ENCODE results near the gene OR4E1. TPM values are rescaled to one million over a fixed set of nuclear protein-coding genes. Genes with fewer than 3 reads are reported as not detected.

OR4E1 gene, protein sequence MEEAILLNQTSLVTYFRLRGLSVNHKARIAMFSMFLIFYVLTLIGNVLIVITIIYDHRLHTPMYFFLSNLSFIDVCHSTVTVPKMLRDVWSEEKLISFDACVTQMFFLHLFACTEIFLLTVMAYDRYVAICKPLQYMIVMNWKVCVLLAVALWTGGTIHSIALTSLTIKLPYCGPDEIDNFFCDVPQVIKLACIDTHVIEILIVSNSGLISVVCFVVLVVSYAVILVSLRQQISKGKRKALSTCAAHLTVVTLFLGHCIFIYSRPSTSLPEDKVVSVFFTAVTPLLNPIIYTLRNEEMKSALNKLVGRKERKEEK
- total RNA-seq = not detected
- under 1 TPM in 1 of 2 donors, not detected in 1; 0.22 TPM for polyA plus RNA-seq

DNA sequence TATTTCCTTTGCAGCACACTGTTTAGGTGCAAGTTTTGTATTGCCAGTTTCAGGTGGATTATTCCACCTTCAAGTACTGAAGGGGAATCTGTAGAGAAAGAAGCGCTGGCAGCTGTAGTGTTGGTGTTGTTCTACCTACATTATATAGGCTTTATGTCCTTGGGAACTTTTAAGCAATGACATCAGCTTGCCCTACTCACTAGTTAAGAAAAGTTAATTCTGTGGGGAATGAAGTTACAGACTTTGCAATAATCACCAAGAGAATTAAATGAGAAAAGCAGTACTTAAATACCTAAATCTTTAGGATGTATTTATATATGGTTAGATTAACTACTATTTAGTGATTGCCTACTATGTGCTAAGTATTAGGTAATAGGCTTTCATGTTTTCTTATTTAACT is at the start of gene OR4E1:
TSS of gene OR4E1 (minus strand) at position 101 of the 400 bp plus-strand sequence. CDS start 2,883 bp downstream, outside the sequence.
- POLR2A ChIA-PET (ENCODE audit: partially characterized antibody) = no interaction called here
- peaks cover 22 to 24% of the 10 kb centered on the region in 2 donors for H3K27me3 Mint-ChIP-seq
- intact Hi-C loops (cut with micrococcal nuclease) = no loop called here
- H3K4me3 Mint-ChIP-seq = no peak within 1 kb of the TSS
- H3K9me3 ChIP-seq (ENCODE audit: control insufficient read depth in 1 of 2, low read length in 2 of 2) = no peaks in the 10 kb centered on the region
- no peaks in the 10 kb centered on the region for H3K4me1 Mint-ChIP-seq
- no peaks in the 10 kb centered on the region for H3K4me1 ChIP-seq (ENCODE audit: insufficient read depth, low read length)
- no peak within 1 kb of the TSS for H3K27ac ChIP-seq (ENCODE audit: low read depth, low read length)
- no peaks in the 10 kb centered on the region for H3K36me3 Mint-ChIP-seq
- H3K27me3 ChIP-seq (ENCODE audit: insufficient read depth, low read length) = no peaks in the 10 kb centered on the region
- H3K36me3 ChIP-seq (ENCODE audit: insufficient read depth, low read length) = no peaks in the 10 kb centered on the region
- H3K27ac Mint-ChIP-seq = no peak within 1 kb of the TSS
- no peak within 1 kb of the TSS for H3K4me3 ChIP-seq (ENCODE audit: low read length in 2 of 2)
- peaks cover 0 to 26% (median 14%) of the 10 kb centered on the region in 8 donors for H3K9me3 Mint-ChIP-seq
- CTCF ChIA-PET (ENCODE audit: partially characterized antibody) = interaction anchor here (1.2 kb wide), 1 partner anchor 9 kb away, joined by 3 read pairs; no protein-coding TSS in a partner anchor
- DNase-seq = no peak

DNA sequence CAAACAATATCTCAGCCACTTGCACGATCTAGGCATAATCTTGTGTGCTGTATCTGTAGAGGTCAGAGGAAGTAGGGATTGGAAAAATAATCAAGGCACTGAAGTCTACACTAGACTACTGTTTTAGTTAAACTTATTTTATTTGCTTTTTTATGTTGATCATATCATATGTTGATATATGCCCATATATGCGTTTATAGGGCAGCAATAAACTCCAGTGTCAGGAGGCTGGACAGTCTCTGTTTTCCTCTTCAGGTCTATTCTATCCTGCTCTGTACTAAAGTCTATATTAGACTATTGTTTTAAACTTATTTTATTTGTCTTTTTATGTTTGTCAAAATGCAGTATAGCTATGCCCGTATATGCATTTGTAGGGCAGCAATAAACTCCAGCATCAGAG is 47.9 kb upstream of the OR4E1 start:
- H3K4me1 Mint-ChIP-seq = peaks cover 0 to 9% (median 0%) of the 10 kb centered on the region in 4 donors
- ChIA-PET POLR2A (ENCODE audit: partially characterized antibody) (interaction anchor here (1.1 to 1.2 kb wide), 2 partner anchors 9 to 821 kb away, joined by 3 read pairs; no protein-coding TSS in a partner anchor), CTCF (ENCODE audit: partially characterized antibody) (interaction anchor here (0.6 to 4.0 kb wide), 4 partner anchors 10 to 155 kb away, joined by 3 to 25 read pairs (median 4); no protein-coding TSS in a partner anchor)

DNA sequence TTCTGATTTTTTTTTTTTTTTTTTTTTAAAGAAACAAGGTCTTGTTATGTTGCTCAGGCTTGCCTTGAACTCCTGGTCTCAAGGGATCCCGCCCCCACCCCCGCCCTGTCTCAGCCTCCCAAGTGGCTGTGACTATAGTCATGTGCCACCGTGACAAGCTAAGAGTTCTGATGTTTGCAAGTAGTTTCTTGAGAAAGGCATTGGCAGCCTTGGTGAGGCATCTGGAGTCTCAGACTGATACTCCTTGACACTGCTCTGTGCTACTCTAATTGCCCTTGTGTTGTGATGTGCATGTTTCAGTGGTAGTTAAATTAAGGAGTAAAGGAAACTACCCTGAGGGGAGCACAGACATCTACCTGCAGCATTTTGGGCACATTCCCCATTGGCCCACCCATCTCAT is 46.2 kb upstream of the OR4E1 start:
- Mint-ChIP-seq H3K27me3 (peaks cover 18 to 34% of the 10 kb centered on the region in 2 donors), H3K36me3 (no peaks in the 10 kb centered on the region), H3K9me3 (peaks cover 0 to 3% (median 0%) of the 10 kb centered on the region in 8 donors), H3K4me1 (peaks cover 0 to 9% (median 0%) of the 10 kb centered on the region in 4 donors), H3K4me3 (peak overlapping the region in 1 of 8 donors; percentile 31), H3K27ac (no peak overlapping the region)
- intact Hi-C loops (cut with micrococcal nuclease) = no loop called here
- no peaks in the 10 kb centered on the region for H3K36me3 ChIP-seq (ENCODE audit: insufficient read depth, low read length)
- no peak overlapping the region for H3K27ac ChIP-seq (ENCODE audit: low read depth, low read length)
- H3K4me1 ChIP-seq (ENCODE audit: insufficient read depth, low read length) = no peaks in the 10 kb centered on the region
- H3K9me3 ChIP-seq (ENCODE audit: control insufficient read depth in 1 of 2, low read length in 2 of 2) = no peaks in the 10 kb centered on the region
- ChIA-PET CTCF (ENCODE audit: partially characterized antibody) (interaction anchor here (1.2 kb wide), 1 partner anchor 9 kb away, joined by 3 read pairs; no protein-coding TSS in a partner anchor), POLR2A (ENCODE audit: partially characterized antibody) (interaction anchor here (1.6 kb wide), 1 partner anchor 836 kb away, joined by 3 read pairs; no protein-coding TSS in a partner anchor)
- H3K27me3 ChIP-seq (ENCODE audit: insufficient read depth, low read length) = no peaks in the 10 kb centered on the region
- DNase-seq = no peak
- no peak overlapping the region for H3K4me3 ChIP-seq (ENCODE audit: low read length in 2 of 2)

More for the DNA sequence above, 47.9 kb upstream of the OR4E1 start:
- no peaks in the 10 kb centered on the region for H3K36me3 Mint-ChIP-seq
- no peak overlapping the region for H3K4me3 Mint-ChIP-seq
- Histone ChIP-seq H3K27ac (ENCODE audit: low read depth, low read length) (no peak overlapping the region), H3K36me3 (ENCODE audit: insufficient read depth, low read length) (no peaks in the 10 kb centered on the region), H3K9me3 (ENCODE audit: control insufficient read depth in 1 of 2, low read length in 2 of 2) (no peaks in the 10 kb centered on the region), H3K27me3 (ENCODE audit: insufficient read depth, low read length) (no peaks in the 10 kb centered on the region), H3K4me1 (ENCODE audit: insufficient read depth, low read length) (no peaks in the 10 kb centered on the region), H3K4me3 (ENCODE audit: low read length in 2 of 2) (no peak overlapping the region)
- H3K27me3 Mint-ChIP-seq = peaks cover 16 to 29% of the 10 kb centered on the region in 2 donors
- DNase-seq = no peak
- no peak overlapping the region for H3K27ac Mint-ChIP-seq
- H3K9me3 Mint-ChIP-seq = no peaks in the 10 kb centered on the region
- intact Hi-C loops (cut with micrococcal nuclease) = no loop called here

DNA sequence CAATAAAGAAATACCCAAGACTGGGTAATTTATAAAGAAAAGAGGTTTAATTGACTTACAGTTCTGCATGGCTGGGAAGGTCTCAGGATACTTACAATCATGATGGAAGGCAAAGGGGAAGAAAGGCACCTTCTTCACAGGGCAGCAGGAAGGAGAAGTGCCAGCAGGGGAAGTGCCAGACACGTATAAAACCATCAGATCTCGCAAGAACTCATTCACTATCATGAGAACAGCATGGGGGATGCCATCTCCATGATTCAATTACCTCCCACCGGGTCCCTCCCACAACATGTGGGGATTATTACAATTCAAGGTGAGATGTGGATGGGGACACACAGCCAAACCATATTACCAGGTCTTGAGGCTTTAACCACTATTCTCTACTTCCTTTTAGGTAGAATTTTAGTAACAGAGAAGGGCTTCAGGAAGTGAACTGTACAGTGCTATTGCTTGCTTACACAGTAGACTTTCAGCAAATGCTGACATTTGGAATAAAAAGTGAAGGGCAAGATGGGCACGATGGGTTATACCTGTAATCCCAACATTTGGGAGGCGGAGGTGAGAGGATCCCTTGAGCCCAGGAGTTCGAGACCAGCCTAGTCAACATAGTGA is 40.8 kb upstream of the OR4E1 start:
- Mint-ChIP-seq H3K27me3 (peaks cover 10 to 35% of the 10 kb centered on the region in 2 donors), H3K27ac (peak overlapping the region in 4 of 7 donors; percentile 69 to 83 (median 80)), H3K4me3 (peak overlapping the region in 7 of 8 donors; percentile 47 to 74 (median 58)), H3K4me1 (peaks cover 0 to 15% (median 5%) of the 10 kb centered on the region in 4 donors), H3K36me3 (peaks cover 0 to 3% of the 10 kb centered on the region in 2 donors), H3K9me3 (peaks cover 0 to 3% (median 0%) of the 10 kb centered on the region in 8 donors)
- Histone ChIP-seq H3K4me3 (ENCODE audit: low read length in 2 of 2) (no peak overlapping the region), H3K4me1 (ENCODE audit: insufficient read depth, low read length) (no peaks in the 10 kb centered on the region), H3K9me3 (ENCODE audit: control insufficient read depth in 1 of 2, low read length in 2 of 2) (no peaks in the 10 kb centered on the region), H3K27me3 (ENCODE audit: insufficient read depth, low read length) (no peaks in the 10 kb centered on the region), H3K27ac (ENCODE audit: low read depth, low read length) (no peak overlapping the region), H3K36me3 (ENCODE audit: insufficient read depth, low read length) (no peaks in the 10 kb centered on the region)
- ChIA-PET POLR2A (ENCODE audit: partially characterized antibody) (interaction anchor here (2.1 kb wide), 1 partner anchor 9 kb away, joined by 10 read pairs; no protein-coding TSS in a partner anchor), CTCF (ENCODE audit: partially characterized antibody) (interaction anchor here (0.8 kb wide), 1 partner anchor 9 kb away, joined by 3 read pairs; no protein-coding TSS in a partner anchor)
- peak in 2 of 5 donors; percentile 12 to 42 for DNase-seq
- intact Hi-C loops (cut with micrococcal nuclease) = loop anchor here (5.0 kb wide), 1 partner anchor 843 kb away; no protein-coding TSS in a partner anchor

DNA sequence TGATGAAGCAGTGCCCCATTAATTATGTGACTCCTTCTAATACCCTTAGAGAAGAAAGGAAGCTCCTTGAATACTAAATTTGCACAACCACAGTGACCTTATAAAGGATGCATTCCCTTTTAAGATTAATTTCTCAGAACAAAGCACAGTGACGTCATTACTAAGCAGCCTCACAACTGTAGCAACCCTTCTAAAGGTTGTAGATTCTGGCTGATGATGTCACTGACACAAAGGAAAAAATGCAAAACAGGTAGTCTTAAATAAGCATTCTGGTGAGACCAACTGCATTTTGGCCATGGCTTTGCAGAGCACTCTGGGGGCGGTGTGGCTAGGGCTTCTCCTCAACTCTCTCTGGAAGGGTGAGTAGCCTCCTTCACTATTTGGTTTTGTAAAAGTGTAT is 38.4 kb upstream of the OR4E1 start:
- Mint-ChIP-seq H3K4me1 (peaks cover 0 to 15% (median 3%) of the 10 kb centered on the region in 4 donors), H3K27ac (peak overlapping the region in 6 of 7 donors; percentile 64 to 84 (median 72)), H3K9me3 (peaks cover 0 to 9% (median 1%) of the 10 kb centered on the region in 8 donors), H3K36me3 (peaks cover 0 to 3% of the 10 kb centered on the region in 2 donors), H3K27me3 (peaks cover 14 to 28% of the 10 kb centered on the region in 2 donors), H3K4me3 (peak overlapping the region in 7 of 8 donors; percentile 63 to 74 (median 70))
- no peaks in the 10 kb centered on the region for H3K36me3 ChIP-seq (ENCODE audit: insufficient read depth, low read length)
- H3K27me3 ChIP-seq (ENCODE audit: insufficient read depth, low read length) = no peaks in the 10 kb centered on the region
- no peak overlapping the region for H3K4me3 ChIP-seq (ENCODE audit: low read length in 2 of 2)
- DNase-seq = peak in 3 of 5 donors; percentile 39 to 44 (median 39)
- no peaks in the 10 kb centered on the region for H3K9me3 ChIP-seq (ENCODE audit: control insufficient read depth in 1 of 2, low read length in 2 of 2)
- ChIA-PET POLR2A (ENCODE audit: partially characterized antibody) (interaction anchor here (0.6 to 1.9 kb wide), 5 partner anchors 10 to 858 kb away, joined by 3 to 9 read pairs (median 7); no protein-coding TSS in a partner anchor), CTCF (ENCODE audit: partially characterized antibody) (interaction anchor here (0.8 to 3.9 kb wide), 7 partner anchors 10 to 858 kb away, joined by 3 to 34 read pairs (median 8); no protein-coding TSS in a partner anchor)
- intact Hi-C loops (cut with micrococcal nuclease) = loop anchor here (5.0 kb wide), 1 partner anchor 845 kb away; no protein-coding TSS in a partner anchor
- H3K27ac ChIP-seq (ENCODE audit: low read depth, low read length) = peak overlapping the region; percentile 36
- no peaks in the 10 kb centered on the region for H3K4me1 ChIP-seq (ENCODE audit: insufficient read depth, low read length)

DNA sequence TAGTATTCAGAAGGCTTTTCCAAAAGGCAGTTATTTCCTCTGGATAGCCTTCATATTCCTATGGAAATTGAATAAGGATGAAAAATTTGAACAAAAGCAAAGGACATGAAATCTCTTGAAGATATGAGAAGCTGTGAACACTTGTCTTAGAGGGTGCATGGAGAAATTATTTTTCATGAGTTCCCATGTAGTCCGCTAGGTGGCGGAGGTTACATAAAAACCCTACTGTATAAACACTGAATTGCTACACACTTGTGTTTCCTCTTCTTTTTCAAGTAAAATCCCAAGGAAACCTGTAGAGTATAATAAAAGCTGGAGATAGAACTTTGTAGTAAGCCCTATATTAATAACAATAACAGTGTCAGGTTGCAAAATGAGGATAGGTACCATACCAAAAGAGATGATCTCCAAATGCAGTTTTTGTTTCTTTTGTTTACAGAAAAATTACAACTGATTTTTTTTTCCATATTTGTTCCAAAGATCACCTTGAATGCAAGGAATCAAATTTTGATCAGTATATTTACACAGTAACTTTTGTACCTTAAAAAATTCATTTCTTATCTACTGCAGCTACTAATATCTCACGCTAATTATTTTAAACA is 37.8 kb upstream of the OR4E1 start:
- Mint-ChIP-seq H3K4me1 (peaks cover 0 to 15% (median 3%) of the 10 kb centered on the region in 4 donors), H3K4me3 (peak overlapping the region in 6 of 8 donors; percentile 7 to 74 (median 60)), H3K27me3 (peaks cover 12 to 23% of the 10 kb centered on the region in 2 donors), H3K27ac (peak overlapping the region in 4 of 7 donors; percentile 56 to 84 (median 80)), H3K36me3 (peaks cover 0 to 3% of the 10 kb centered on the region in 2 donors), H3K9me3 (peaks cover 0 to 11% (median 1%) of the 10 kb centered on the region in 8 donors)
- ChIA-PET POLR2A (ENCODE audit: partially characterized antibody) (interaction anchor here (0.7 to 1.9 kb wide), 5 partner anchors 38 to 859 kb away, joined by 3 to 9 read pairs (median 7); no protein-coding TSS in a partner anchor), CTCF (ENCODE audit: partially characterized antibody) (interaction anchor here (0.8 to 3.9 kb wide), 6 partner anchors 9 to 858 kb away, joined by 3 to 34 read pairs (median 8); no protein-coding TSS in a partner anchor)
- no peaks in the 10 kb centered on the region for H3K27me3 ChIP-seq (ENCODE audit: insufficient read depth, low read length)
- no peaks in the 10 kb centered on the region for H3K36me3 ChIP-seq (ENCODE audit: insufficient read depth, low read length)
- H3K4me1 ChIP-seq (ENCODE audit: insufficient read depth, low read length) = no peaks in the 10 kb centered on the region
- peak in 2 of 5 donors; percentile 35 to 43 for DNase-seq
- intact Hi-C loops (cut with micrococcal nuclease) = loop anchor here (1.0 to 5.0 kb wide), 2 partner anchors 38 to 846 kb away; no protein-coding TSS in a partner anchor
- H3K27ac ChIP-seq (ENCODE audit: low read depth, low read length) = peak overlapping the region; percentile 1
- H3K4me3 ChIP-seq (ENCODE audit: low read length in 2 of 2) = no peak overlapping the region
- no peaks in the 10 kb centered on the region for H3K9me3 ChIP-seq (ENCODE audit: control insufficient read depth in 1 of 2, low read length in 2 of 2)

All from CD4-positive, alpha-beta memory T cell (primary cell).